GM19397 (cell line): Measurements from ENCODE around the gene SLC27A4.
"Not testable (repeated sequence)": the region's sequence is repeated elsewhere in the genome, so short reads cannot be mapped to it uniquely, and the experiment has no call there.

Source experiments
- ATAC-seq: cut with Tn5 transposase; IDR thresholded peaks from one replicate; pipeline ENCODE4 v1.9.1; 2021; ENCODE audit warnings: mild to moderate bottlenecking, moderate library complexity; ENCODE audit not compliant: unreplicated experiment

SLC27A4 gene

GRCh38 chr9:128323791-128324190 lies 16.5 kb upstream of the SLC27A4 start:
- no peak for ATAC-seq

- no peak for ATAC-seq
These were observed 15.9 kb upstream of the SLC27A4 start for GRCh38 chr9:128324401-128324800.

- no peak for ATAC-seq
These were observed 14.7 kb upstream of the SLC27A4 start for GRCh38 chr9:128325629-128326028.

- no peak for ATAC-seq
These were observed 6.9 kb upstream of the SLC27A4 start for GRCh38 chr9:128333451-128333869.

GRCh38 chr9:128335161-128335560 lies 5.2 kb upstream of the SLC27A4 start:
- ATAC-seq = no peak

- ATAC-seq = no peak
These were observed 4.4 kb upstream of the SLC27A4 start for GRCh38 chr9:128335914-128336313.

GRCh38 chr9:128337936-128338335 lies 2.4 kb upstream of the SLC27A4 start:
- ATAC-seq = no peak

- not testable (repeated sequence) for ATAC-seq
These were observed 1.3 kb upstream of the SLC27A4 start for GRCh38 chr9:128338852-128339614.

GRCh38 chr9:128340691-128341434 lies 536 bp downstream of the SLC27A4 start:
- no peak for ATAC-seq

GRCh38 chr9:128341435-128341849 lies 1.1 kb downstream of the SLC27A4 start:
- ATAC-seq = no peak

GRCh38 chr9:128342971-128343680 lies 2.8 kb downstream of the SLC27A4 start:
- no peak for ATAC-seq

- no peak for ATAC-seq
These were observed 3.5 kb downstream of the SLC27A4 start for GRCh38 chr9:128343855-128344254.

- no peak for ATAC-seq
These were observed 4.7 kb downstream of the SLC27A4 start for GRCh38 chr9:128344931-128345605.

- ATAC-seq = no peak
These were observed 8.8 kb downstream of the SLC27A4 start for GRCh38 chr9:128349125-128349524.

- ATAC-seq = no peak
These were observed 9.4 kb downstream of the SLC27A4 start for GRCh38 chr9:128349772-128350171.

- ATAC-seq = no peak
These were observed 15.1 kb downstream of the SLC27A4 start for GRCh38 chr9:128355451-128355850.

GRCh38 chr9:128358090-128358489 lies 17.8 kb downstream of the SLC27A4 start:
- ATAC-seq = no peak

- ATAC-seq = no peak
These were observed 18.5 kb downstream of the SLC27A4 start for GRCh38 chr9:128358861-128359260.

GRCh38 chr9:128360826-128361225 lies 20.5 kb downstream of the SLC27A4 start:
- no peak for ATAC-seq

GRCh38 chr9:128361296-128361985 lies 21.1 kb downstream of the SLC27A4 start:
- ATAC-seq = no peak
